ENCODE data around the gene F12. TPM values are rescaled to one million over a fixed set of nuclear protein-coding genes. Genes with fewer than 3 reads are reported as not detected.

The F12 gene
- under 1 TPM; 0.27 to 0.39 TPM for total RNA-seq
- long read RNA-seq, result 0 reads

DNA sequence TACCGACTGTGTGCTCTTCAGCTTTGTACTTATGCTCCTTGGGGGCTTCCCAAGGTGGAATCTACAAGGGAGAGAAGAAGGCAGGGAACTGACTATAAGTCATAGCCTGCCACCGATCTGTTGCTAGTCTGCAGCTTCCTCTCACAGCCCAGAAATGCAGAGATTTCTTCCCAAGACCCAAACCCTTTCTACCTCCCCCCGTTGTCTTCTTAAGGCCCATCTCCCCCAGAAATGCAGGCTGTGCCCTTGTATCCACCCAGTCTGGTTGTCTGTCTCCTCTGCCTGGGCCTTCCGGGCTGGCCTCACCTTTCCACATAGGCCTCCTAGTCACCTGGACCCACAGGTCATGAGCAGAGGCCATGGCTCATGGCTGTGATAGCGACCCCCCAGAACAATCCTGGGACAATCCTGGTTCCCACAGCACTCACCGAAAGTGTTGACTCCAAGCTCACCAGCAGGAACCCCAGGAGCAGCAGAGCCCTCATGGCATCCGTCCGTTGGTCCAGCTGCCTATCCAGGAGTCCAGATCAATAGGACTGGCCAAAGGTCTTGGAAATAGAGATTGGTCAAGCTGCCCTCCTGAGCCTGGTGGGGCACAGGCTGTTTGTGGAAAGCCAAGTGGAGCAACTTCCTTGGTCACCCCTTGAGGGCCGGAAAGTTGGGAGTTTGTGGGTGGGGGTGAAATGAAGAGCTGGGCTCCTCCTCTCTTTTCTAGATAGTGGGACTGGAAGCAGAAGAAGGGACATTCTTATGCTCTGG, at the start of gene F12:
TSS of gene F12 (minus strand) at position 522 of the 759 bp plus-strand sequence. CDS start at position 485, 37 bp downstream.
- intact Hi-C loops (cut with DNase I), result loop anchor here in 1 of 2 donors (5.0 kb wide), 1 partner anchor 43 kb away; no protein-coding TSS in a partner anchor
- DNase-seq (no peak), ATAC-seq (no peak)

DNA sequence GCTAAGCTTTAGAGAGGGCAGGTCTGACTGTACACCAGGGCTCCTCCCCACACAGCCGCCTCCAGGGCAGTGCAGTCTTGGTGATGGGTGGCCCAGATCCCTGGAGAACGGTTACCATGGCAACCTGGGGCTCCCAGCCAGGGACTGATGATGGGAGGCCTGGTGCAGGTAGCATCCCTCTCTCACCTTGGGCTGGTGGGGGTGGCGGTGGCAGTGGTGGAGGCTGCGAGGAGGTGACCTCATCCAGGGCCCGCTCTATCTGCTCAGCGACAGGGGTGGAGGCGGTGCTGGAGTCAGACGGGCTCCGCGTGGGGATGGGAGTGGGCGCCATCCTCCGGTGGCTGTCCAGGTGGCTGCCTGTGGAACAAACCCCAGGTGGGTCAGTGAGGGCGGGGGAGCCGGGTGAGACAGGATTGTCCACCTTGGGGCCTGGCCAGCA, 49.6 kb upstream of the F12 start:
- DNase-seq (no peak), ATAC-seq (no peak)
- intact Hi-C loops (cut with DNase I), result loop anchor here in 1 of 2 donors (2.0 kb wide), 1 partner anchor 40 kb away; no protein-coding TSS in a partner anchor

GRCh38 chr5:177457852-177458681, 48.7 kb upstream of the F12 start:
- intact Hi-C loops (cut with DNase I), result loop anchor here in 1 of 2 donors (2.0 kb wide), 1 partner anchor 41 kb away; no protein-coding TSS in a partner anchor
- ATAC-seq (no peak), DNase-seq (no peak)

- intact Hi-C loops (cut with DNase I), result no loop called here
These were observed 47.9 kb upstream of the F12 start for GRCh38 chr5:177456976-177457851.

DNA sequence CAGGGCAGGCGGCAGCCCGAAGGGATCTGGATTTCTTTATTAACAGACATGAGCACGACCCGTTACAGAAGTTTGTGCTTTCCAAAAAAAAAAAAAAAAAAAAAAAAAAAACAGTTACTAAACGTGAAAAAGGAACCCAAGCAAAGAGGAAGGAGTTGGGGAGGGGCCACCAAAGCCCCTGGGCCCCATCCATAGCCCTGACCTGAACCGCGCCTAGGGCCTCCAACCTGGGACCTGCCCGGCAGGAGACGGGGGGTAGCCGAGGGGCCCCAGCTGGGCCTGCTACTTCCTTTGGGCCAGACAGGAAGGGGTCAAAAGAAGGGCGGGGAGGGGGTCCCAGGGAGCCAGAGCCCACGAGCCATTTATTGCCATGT, 47.2 kb upstream of the F12 start:
- ATAC-seq (no peak), DNase-seq (no peak)

More at GRCh38 chr5:177456976-177457851, 47.9 kb upstream of the F12 start:
- DNase-seq (peak; percentile 87), ATAC-seq (peak; percentile 29 to 43)

GRCh38 chr5:177455661-177456590, 46.6 kb upstream of the F12 start:
- intact Hi-C loops (cut with DNase I), result loop anchor here (2.0 kb wide), 2 partner anchors 43 to 65 kb away; no protein-coding TSS in a partner anchor
- peak; percentile 94 for DNase-seq
- ATAC-seq, result peak; percentile 65 to 66

More for the DNA sequence above, 47.2 kb upstream of the F12 start:
- intact Hi-C loops (cut with DNase I), result no loop called here

GRCh38 chr5:177455036-177455660, 45.8 kb upstream of the F12 start:
- DNase-seq, result peak; percentile 83
- peak; percentile 56 to 58 for ATAC-seq
- intact Hi-C loops (cut with DNase I), result loop anchor here (2.0 kb wide), 2 partner anchors 44 to 64 kb away; no protein-coding TSS in a partner anchor

DNA sequence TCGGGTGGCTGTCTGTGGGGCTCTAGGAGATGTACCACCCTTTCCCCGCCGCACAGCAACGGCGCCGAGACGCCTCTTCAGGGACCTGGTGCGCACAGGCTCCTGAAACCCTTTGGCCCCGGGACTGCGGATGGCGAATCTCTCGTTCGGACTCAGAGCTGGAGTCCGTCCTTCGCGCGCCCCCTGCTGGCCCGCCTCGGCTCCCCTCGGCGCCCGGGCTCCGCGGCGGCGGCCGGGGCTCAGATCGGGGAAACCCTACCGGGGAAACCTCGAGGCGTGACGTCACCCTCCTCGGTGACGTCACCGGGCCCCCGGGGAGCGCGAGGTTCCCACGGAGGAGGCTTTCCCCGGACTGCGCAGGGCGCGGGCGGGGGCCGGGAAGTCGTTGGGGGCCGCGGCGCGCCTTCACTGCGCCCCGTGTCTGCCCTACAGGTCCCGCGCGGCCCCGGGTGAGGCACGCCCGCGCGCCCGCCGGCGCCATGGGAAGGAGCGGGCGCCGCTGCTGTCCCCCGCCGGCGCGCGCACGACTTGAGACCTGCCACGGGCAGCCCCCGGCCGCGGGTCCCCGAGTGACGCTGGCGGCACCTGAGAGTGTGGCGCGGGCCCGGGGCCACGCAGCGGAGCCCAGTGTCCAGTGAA, 45.2 kb upstream of the F12 start:
- intact Hi-C loops (cut with DNase I), result loop anchor here (1.0 to 5.0 kb wide), 5 partner anchors 44 to 64 kb away; partner anchors contain the start of gene F12 (in 1 of the 2)
- DNase-seq (peak; percentile 93), ATAC-seq (peak; percentile 69 to 74)

GRCh38 chr5:177453852-177454396, 44.6 kb upstream of the F12 start:
- peak; percentile 61 for DNase-seq
- intact Hi-C loops (cut with DNase I), result loop anchor here (1.0 to 5.0 kb wide), 5 partner anchors 45 to 63 kb away; partner anchors contain the start of gene F12 (in 1 of the 2)
- ATAC-seq, result peak; percentile 5 to 8

DNA sequence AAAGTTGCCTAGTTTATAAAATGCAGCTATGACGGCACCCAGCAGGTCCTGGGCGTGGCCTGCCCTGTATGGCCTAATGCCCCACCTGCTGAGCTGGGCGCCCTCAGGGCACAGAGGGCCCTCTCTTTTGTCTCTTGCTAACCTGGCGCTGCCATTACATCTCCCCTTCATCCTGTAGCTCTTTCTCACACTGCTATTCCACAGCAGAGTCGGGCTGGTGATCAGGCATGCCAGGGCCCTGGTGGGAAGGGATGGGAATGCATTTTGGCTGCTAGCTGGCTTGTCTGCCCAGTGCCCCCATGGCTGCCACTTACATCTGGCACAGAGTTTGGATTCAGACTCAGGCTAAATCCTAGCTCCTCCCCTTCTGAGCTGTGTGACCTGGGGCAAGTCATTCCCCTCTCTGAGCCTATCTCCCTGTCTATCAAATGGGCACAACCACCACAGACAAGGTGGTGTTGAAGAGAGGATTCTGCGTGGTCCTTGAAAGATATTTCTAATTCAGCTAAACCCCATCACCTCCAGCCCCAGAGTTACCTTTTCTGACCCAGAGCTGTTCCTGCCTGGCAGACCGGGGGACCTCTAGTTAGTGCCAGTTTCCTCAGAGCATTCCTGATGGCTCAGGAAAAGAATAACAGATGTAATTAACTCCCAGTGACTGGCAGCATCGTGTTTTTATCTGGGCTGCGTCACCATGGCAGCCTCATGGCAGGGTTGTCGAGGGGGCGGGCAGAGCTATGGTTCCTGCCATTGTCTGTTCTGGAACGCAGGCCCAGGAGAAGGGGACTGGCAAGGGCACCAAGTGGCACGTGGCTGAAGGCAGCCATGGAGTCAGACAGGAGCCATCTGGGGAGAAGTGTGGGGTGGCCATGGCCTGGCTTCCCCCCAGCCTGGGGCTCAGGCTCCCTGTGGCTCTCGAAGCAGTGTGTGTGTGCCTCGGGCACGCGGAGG, 43.6 kb upstream of the F12 start:
- no peak for DNase-seq
- intact Hi-C loops (cut with DNase I), result loop anchor here in 1 of 2 donors (5.0 kb wide), 2 partner anchors 46 to 61 kb away; partner anchors contain the start of gene F12
- ATAC-seq, result no peak

- no peak for DNase-seq
- ATAC-seq, result no peak
- intact Hi-C loops (cut with DNase I), result loop anchor here in 1 of 2 donors (5.0 kb wide), 2 partner anchors 44 to 59 kb away; partner anchors contain the start of gene F12
These were observed 41.5 kb upstream of the F12 start for GRCh38 chr5:177450667-177451424.

DNA sequence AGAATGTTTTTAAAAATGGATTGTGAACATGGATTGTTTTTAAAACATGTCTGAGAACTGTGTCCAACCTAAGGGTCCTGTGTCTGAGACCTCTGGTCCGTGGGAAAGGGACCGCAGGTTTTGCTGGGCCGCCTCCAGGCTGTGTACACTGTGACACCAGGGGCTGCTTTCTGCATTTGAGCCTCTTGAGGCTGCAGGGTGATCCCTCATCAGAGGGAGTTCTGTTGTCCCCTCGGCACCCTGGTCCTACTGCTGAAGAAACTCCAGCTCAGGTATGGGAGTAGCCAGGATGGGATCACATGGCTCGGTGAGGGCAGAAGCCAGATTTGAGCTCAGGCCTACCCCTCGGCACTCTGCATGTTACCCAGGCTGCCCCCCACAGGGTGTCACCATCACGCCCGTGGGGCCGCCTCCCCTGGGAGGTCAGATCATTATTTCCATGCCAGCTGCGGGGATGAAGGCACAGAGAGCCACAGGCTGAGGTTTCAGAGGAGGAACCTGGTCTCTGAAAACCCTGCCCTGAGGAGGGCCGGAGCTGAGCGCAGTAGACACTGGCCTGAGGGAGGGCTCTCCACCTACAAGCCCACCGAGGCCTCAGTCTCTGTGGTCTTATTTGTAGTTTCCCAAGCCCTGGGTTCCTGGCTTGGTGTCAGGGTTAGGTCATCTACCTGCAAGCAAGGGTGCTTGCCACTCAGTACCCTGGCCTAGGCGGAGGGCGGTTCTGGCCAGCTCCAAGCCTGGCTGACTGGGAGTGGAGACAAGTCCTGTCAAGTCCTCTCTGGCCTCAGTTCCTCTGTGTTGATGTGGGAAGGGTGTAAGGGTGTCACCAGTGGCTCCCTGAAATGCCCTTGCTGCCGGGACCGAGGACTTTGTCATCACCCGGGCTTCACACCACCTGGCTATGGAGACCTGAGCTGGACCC, 40.0 kb upstream of the F12 start:
- intact Hi-C loops (cut with DNase I), result loop anchor here in 1 of 2 donors (5.0 kb wide), 2 partner anchors 42 to 57 kb away; partner anchors contain the start of gene F12
- no peak for ATAC-seq
- DNase-seq, result no peak

All from left cardiac atrium (tissue), 4 donors.